ENCODE results near the gene PRDM15.

The PRDM15 gene

GRCh38 chr21:41837756-41838297 lies 41.3 kb downstream of the PRDM15 start:
- no peak overlapping the region for H3K4me3 Mint-ChIP-seq
- peaks cover 92% of the 10 kb centered on the region for H3K36me3 Mint-ChIP-seq (ENCODE audit: low read depth)
- no peak overlapping the region for H3K27ac Mint-ChIP-seq
- no peaks in the 10 kb centered on the region for H3K27me3 Mint-ChIP-seq
- DNase-seq: no peak
- peaks cover 9% of the 10 kb centered on the region for H3K9me3 Mint-ChIP-seq
- H3K4me1 Mint-ChIP-seq (ENCODE audit: low read depth): no peaks in the 10 kb centered on the region

GRCh38 chr21:41836166-41837015 lies 42.8 kb downstream of the PRDM15 start:
- no peak for DNase-seq
- peaks cover 92% of the 10 kb centered on the region for H3K36me3 Mint-ChIP-seq (ENCODE audit: low read depth)
- peaks cover 6% of the 10 kb centered on the region for H3K9me3 Mint-ChIP-seq
- no peaks in the 10 kb centered on the region for H3K4me1 Mint-ChIP-seq (ENCODE audit: low read depth)
- H3K4me3 Mint-ChIP-seq: no peak overlapping the region
- H3K27ac Mint-ChIP-seq: no peak overlapping the region
- no peaks in the 10 kb centered on the region for H3K27me3 Mint-ChIP-seq

- Mint-ChIP-seq H3K27me3 (no peaks in the 10 kb centered on the region), H3K36me3 (ENCODE audit: low read depth) (peaks cover 85% of the 10 kb centered on the region), H3K4me3 (no peak overlapping the region)
These were observed 43.4 kb downstream of the PRDM15 start for GRCh38 chr21:41835711-41836154.

DNA sequence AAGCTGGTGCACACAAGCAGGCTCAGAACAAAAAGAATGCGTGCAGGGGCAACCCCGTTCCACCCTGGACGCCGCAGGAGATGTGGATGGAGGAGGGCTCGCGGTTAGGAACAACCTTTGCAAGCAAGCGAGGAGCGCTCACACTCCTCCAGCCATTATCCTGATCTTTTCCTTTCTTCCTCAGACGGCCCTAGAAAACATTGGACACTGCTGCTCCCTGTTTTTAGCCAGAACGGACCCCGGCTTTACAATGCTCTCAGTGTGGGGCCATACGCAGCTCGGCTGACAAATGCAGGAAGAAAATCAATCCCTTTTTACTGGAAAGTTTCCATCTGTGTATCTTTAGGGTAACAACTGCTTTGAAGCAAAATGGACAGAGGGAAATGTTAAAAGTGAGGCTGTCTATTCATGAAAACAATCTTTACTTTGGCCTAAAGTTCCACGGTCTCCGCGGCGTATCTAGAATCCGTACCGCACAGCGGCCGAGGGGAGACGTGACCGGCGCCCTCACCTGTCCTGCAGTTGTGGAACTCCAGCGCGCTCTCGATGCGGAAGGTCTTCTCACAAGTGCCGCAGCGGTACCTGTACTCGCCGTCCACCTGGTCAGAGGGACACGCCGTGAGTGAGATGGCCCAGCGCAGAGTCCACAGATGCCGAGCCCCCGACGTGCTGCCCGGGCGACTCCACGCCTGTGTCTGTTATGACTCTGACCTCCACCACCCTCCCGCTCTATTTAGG lies 44.0 kb downstream of the PRDM15 start:
- H3K9me3 Mint-ChIP-seq: no peaks in the 10 kb centered on the region
- DNase-seq: no peak
- H3K27me3 Mint-ChIP-seq: no peaks in the 10 kb centered on the region
- no peak overlapping the region for H3K27ac Mint-ChIP-seq
- no peaks in the 10 kb centered on the region for H3K4me1 Mint-ChIP-seq (ENCODE audit: low read depth)
- H3K4me3 Mint-ChIP-seq: no peak overlapping the region
- peaks cover 80% of the 10 kb centered on the region for H3K36me3 Mint-ChIP-seq (ENCODE audit: low read depth)

More at GRCh38 chr21:41835711-41836154, 43.4 kb downstream of the PRDM15 start:
- Mint-ChIP-seq H3K4me1 (ENCODE audit: low read depth) (no peaks in the 10 kb centered on the region), H3K27ac (no peak overlapping the region), H3K9me3 (no peaks in the 10 kb centered on the region)
- DNase-seq: no peak

DNA sequence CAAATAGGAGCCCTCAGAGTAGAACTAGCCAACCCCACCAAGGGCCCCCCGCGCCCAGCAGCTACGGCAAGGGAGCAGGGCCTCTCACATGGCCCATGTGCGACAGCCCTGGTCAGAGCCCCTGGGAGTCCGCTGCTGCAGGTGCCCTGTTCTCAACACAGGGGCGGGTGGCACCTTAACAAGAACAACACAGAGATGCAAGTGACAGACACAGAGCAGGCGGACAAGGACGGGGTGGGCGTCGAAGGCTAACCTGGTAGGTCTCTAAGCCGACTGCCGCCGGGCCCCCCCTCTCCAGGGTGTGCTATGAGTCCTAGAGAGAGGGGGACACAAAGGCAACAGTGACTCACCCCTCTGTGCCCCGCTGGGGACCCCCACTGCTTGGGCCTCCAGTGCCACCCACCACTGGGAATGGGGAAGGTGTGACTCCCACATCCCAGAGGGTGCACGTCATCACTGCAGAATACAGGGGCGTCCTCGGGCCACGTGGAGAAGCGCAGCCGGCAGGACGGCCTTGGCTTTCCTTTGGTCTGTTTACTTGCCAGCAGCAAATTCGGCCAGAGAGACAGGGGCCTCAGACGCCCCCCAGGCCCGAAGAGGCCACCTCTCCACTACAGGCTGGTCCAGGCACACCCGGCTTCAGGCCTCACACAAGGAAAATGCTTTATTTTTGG lies 44.8 kb downstream of the PRDM15 start:
- Mint-ChIP-seq H3K4me1 (ENCODE audit: low read depth) (no peaks in the 10 kb centered on the region), H3K36me3 (ENCODE audit: low read depth) (peaks cover 73% of the 10 kb centered on the region), H3K9me3 (no peaks in the 10 kb centered on the region), H3K27ac (no peak overlapping the region), H3K4me3 (no peak overlapping the region), H3K27me3 (no peaks in the 10 kb centered on the region)
- DNase-seq: no peak

DNA sequence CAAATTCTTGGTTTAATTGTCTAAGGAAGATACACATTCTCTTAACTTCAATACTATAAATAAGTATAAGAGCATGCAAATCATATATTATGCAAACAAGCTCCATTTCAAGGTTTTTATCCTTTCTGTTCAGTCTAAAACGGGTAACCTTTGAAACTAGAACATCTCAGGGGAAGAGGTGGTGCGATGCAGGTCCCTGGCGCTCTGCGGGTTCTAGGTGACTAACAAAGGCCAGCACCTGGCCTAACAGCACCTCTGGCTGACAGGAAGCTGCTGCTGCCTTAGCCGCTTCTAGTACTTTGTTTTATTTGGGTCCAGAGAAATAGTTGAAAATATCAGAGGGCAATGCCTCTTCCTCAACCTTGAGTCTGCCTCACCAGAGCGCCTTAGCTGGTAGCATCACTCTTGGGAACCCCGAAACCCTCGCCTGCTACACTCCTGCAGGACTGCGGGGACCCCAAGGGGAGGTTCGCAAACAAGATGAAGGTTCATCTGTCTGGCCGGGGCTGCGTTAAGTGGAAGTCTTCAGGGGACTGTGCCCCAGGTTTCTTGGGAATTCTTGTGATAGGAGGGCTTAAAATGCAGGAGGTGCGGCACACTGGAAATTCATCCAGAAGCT lies 45.5 kb downstream of the PRDM15 start:
- H3K9me3 Mint-ChIP-seq: no peaks in the 10 kb centered on the region
- H3K36me3 Mint-ChIP-seq (ENCODE audit: low read depth): peaks cover 66% of the 10 kb centered on the region
- DNase-seq: no peak
- H3K4me3 Mint-ChIP-seq: no peak overlapping the region
- no peaks in the 10 kb centered on the region for H3K27me3 Mint-ChIP-seq
- no peaks in the 10 kb centered on the region for H3K4me1 Mint-ChIP-seq (ENCODE audit: low read depth)
- H3K27ac Mint-ChIP-seq: no peak overlapping the region

GRCh38 chr21:41832596-41833496 lies 46.3 kb downstream of the PRDM15 start:
- no peak overlapping the region for H3K4me3 Mint-ChIP-seq
- no peak overlapping the region for H3K27ac Mint-ChIP-seq
- no peaks in the 10 kb centered on the region for H3K4me1 Mint-ChIP-seq (ENCODE audit: low read depth)
- H3K36me3 Mint-ChIP-seq (ENCODE audit: low read depth): peaks cover 59% of the 10 kb centered on the region
- no peak for DNase-seq
- no peaks in the 10 kb centered on the region for H3K9me3 Mint-ChIP-seq
- H3K27me3 Mint-ChIP-seq: no peaks in the 10 kb centered on the region

DNA sequence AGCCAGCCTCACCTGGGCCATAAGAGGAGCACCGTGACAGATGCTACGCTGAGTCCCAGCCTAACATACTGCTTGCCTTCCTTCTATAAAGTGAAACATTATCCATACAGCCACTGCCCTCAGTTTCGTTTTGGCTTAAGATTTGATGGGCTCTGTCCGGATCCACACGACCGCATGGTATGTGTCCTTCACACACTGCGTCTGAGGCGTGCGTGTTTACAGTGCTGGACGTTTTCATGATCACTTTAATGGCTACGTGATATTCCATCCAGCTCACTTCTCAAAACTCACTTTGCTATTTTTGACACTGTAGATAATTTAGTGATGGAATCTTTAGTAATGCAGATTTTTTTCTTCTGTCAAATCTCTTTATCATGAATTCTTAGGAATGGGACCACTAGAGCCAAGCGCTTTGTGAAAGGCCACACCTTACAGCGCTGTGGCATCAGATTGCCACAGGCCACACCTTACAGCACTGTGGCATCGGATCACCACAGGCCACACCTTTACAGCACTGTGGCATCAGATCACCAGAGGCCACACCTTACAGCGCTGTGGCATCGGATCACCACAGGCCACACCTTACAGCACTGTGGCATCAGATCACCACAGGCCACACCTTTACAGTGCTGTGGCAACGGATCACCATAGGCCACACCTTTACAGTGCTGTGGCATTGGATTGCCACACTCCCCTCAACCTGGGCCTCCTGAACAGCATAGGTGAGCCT lies 47.1 kb downstream of the PRDM15 start:
- Mint-ChIP-seq H3K4me1 (ENCODE audit: low read depth) (no peaks in the 10 kb centered on the region), H3K27me3 (no peaks in the 10 kb centered on the region), H3K36me3 (ENCODE audit: low read depth) (peaks cover 52% of the 10 kb centered on the region), H3K27ac (no peak overlapping the region), H3K9me3 (no peaks in the 10 kb centered on the region), H3K4me3 (no peak overlapping the region)
- DNase-seq: no peak

DNA sequence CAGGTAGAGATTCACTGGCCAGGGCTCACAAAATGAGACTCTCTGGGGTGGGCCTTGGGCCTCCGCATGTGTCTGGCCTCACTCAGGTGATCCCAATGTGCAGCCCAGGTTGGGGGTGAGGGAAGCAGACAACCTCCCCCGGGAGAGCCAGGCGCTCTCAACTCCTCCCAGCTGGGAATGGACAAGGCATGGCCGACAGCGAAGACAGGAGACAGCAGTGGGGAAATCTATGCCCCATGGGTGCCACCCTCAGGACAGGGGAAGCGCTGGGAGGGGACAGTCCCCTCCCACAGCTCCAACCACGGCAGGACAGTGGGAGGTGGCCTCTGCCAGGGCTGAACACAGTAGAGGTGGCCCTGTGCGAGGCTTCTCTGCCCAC lies 47.7 kb downstream of the PRDM15 start:
- no peaks in the 10 kb centered on the region for H3K9me3 Mint-ChIP-seq
- no peaks in the 10 kb centered on the region for H3K4me1 Mint-ChIP-seq (ENCODE audit: low read depth)
- no peak overlapping the region for H3K27ac Mint-ChIP-seq
- DNase-seq: no peak
- peaks cover 52% of the 10 kb centered on the region for H3K36me3 Mint-ChIP-seq (ENCODE audit: low read depth)
- no peak overlapping the region for H3K4me3 Mint-ChIP-seq
- H3K27me3 Mint-ChIP-seq: no peaks in the 10 kb centered on the region

DNA sequence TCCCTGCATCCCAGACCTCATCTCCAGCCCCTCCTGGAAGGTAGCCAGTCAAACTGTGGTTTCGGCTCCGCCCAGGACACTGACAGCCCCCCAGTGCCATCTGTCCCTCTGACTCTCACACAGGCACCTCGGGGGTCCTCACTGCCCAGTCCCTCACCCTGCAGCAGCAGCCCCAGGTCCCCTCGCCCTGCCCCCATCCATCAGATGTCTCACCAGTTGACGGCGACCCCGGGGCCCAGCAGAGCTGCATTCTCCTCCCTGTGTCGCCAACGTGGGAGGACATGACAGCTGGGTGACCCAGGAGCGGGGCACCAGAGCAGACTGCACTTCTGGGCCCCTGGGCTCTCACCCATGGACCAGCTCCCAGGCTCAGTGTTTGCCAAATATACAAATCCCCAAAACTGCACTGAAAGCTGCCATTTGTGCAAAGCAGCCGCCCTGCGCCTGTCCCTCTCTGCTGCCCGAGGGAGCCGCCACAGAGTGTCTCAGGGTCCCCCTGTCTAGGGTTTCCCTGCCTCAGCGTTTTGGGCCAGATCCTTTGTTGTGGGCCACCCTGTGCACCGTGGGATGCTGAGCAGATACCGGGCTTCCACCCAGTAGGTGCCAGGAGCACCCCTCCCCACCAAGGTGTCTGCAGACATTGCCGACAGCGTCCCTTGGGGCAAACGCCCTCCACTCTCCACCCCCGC lies 48.2 kb downstream of the PRDM15 start:
- Mint-ChIP-seq H3K4me1 (ENCODE audit: low read depth) (no peaks in the 10 kb centered on the region), H3K36me3 (ENCODE audit: low read depth) (peaks cover 53% of the 10 kb centered on the region), H3K27me3 (no peaks in the 10 kb centered on the region), H3K27ac (no peak overlapping the region), H3K4me3 (no peak overlapping the region), H3K9me3 (no peaks in the 10 kb centered on the region)
- no peak for DNase-seq

- Mint-ChIP-seq H3K4me1 (ENCODE audit: low read depth) (no peaks in the 10 kb centered on the region), H3K9me3 (no peaks in the 10 kb centered on the region), H3K36me3 (ENCODE audit: low read depth) (peaks cover 53% of the 10 kb centered on the region)
These were observed 48.9 kb downstream of the PRDM15 start for GRCh38 chr21:41830145-41830707.

DNA sequence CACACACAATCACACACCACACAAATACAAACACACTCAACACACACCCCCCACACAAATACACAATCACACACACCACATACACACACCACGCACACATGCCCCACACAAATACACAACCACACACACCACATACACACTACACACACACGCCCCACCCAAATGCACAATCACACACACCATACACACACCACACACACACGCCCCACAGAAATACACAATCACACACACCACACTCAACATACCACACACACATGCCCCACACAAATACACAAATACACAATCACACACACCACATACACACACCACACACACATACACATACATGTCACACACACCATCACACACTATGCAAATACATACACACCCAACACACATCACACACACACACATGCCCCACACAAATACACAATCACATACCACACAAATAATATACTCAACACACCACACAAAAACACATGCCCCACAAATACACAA lies 50.2 kb downstream of the PRDM15 start:
- DNase-seq: no peak
- Mint-ChIP-seq H3K36me3 (ENCODE audit: low read depth) (peaks cover 53% of the 10 kb centered on the region), H3K27ac (no peak overlapping the region), H3K9me3 (no peaks in the 10 kb centered on the region), H3K4me1 (ENCODE audit: low read depth) (no peaks in the 10 kb centered on the region), H3K4me3 (no peak overlapping the region), H3K27me3 (no peaks in the 10 kb centered on the region)

More at GRCh38 chr21:41830145-41830707, 48.9 kb downstream of the PRDM15 start:
- no peak overlapping the region for H3K27ac Mint-ChIP-seq
- DNase-seq: no peak
- H3K27me3 Mint-ChIP-seq: no peaks in the 10 kb centered on the region
- no peak overlapping the region for H3K4me3 Mint-ChIP-seq
